ENCODE measurements around the gene ANKMY1. TPM values are rescaled to one million over a fixed set of nuclear protein-coding genes. Genes with fewer than 3 reads are reported as not detected.

The ANKMY1 gene
- total RNA-seq, 1 experiment from 2014 or later, result 28.3 TPM

- intact Hi-C loops (cut with micrococcal nuclease), result no loop called here
- CTCF ChIA-PET, result interaction anchor here (1.4 kb wide), 1 partner anchor 15 kb away, joined by 3 read pairs; the partner anchor contains the start of gene CAPN10
Measured at GRCh38 chr2:240601831-240602160, 44.0 kb upstream of the ANKMY1 start.

More at GRCh38 chr2:240601831-240602160, 44.0 kb upstream of the ANKMY1 start:
- Histone ChIP-seq H3K4me3 (replicated peaks in 1 of 2; ENCODE audit: low read depth in 1 of 2, low read length in 2 of 2) (no peak overlapping the region), H3K4me2 (ENCODE audit: low read length) (no peak overlapping the region), H3K9me2 (ENCODE audit: insufficient read depth) (no peaks in the 10 kb centered on the region), H3K36me3 (ENCODE audit: control insufficient read depth in 1 of 2, insufficient read depth in 2 of 2, low read length in 2 of 2) (no peaks in the 10 kb centered on the region; a peak in 1 of 4 replicates), H4K20me1 (ENCODE audit: insufficient read depth) (no peaks in the 10 kb centered on the region), H3K79me2 (ENCODE audit: insufficient read depth, low read length) (no peaks in the 10 kb centered on the region), H3K27me3 (ENCODE audit: insufficient read depth, low read length) (no peaks in the 10 kb centered on the region), H2AFZ (ENCODE audit: low read depth, low read length, poor library complexity, severe bottlenecking) (no peak overlapping the region), H3K9me3 (ENCODE audit: control insufficient read depth in 1 of 2, insufficient read depth in 1 of 2, low read depth in 1 of 2, low read length in 2 of 2) (no peaks in the 10 kb centered on the region), H3K27ac (ENCODE audit: low read depth, low read length) (no peak overlapping the region), H3K4me1 (ENCODE audit: control insufficient read depth in 1 of 2, insufficient read depth in 2 of 2, low read length in 2 of 2) (peaks cover 8 to 25% of the 10 kb centered on the region in 2 experiments; a peak in 3 of 4 replicates), H3K9ac (ENCODE audit: low read length) (no peak overlapping the region)
- no TSS peak for BruUV-seq (replicated peaks)
- RAD21 ChIA-PET (ENCODE audit: low non-redundant PET in 1 of 2, low total read pairs in 2 of 2, uncharacterized antibody in 2 of 2, unreplicated experiment in 2 of 2), result no interaction called here
- TF ChIP-seq SRF (IDR thresholded peaks at IDR 0.05; ENCODE audit: low read depth) (no peak), MAX (IDR thresholded peaks at IDR 0.05) (no peak), JUND (IDR thresholded peaks at IDR 0.05) (no peak), ZFX (IDR thresholded peaks at IDR 0.05) (no peak), FOSL1 (IDR thresholded peaks at IDR 0.05; ENCODE audit: low read depth) (no peak), RAD21 (IDR thresholded peaks at IDR 0.05; ENCODE audit: low read depth) (no peak), CTCF (IDR thresholded peaks at IDR 0.05 in 2 of 3, conservative IDR thresholded peaks at IDR 0.05 in 1 of 3; ENCODE audit: borderline replicate concordance in 1 of 3, insufficient read depth in 1 of 3, low read depth in 2 of 3, low read length in 2 of 3) (no peak), CEBPB (IDR thresholded peaks at IDR 0.05; ENCODE audit: low read depth) (no peak), YY1 (IDR thresholded peaks at IDR 0.05; ENCODE audit: extremely low read depth, insufficient replicate concordance, low read depth, low read length) (no peak), ATF3 (IDR thresholded peaks at IDR 0.05) (no peak), SIN3A (IDR thresholded peaks at IDR 0.05; ENCODE audit: low read depth) (no peak), ZBTB33 (IDR thresholded peaks at IDR 0.05; ENCODE audit: extremely low read depth, insufficient replicate concordance, low read length) (no peak)
- POLR2A ChIA-PET, result no interaction called here
- DNase-seq (ENCODE audit: low read depth, low spot score), result no peak
- ATAC-seq, result no peak

Data from HCT116 (cell line).